Loucy (cell line): ENCODE data around the gene PDZRN3.

Experiments used
- H2AFZ ChIP-seq: fragments of 200-600 bp; sonication (generic); 2 replicates; pipeline ENCODE4 v1.6.0; 2016; ENCODE audit warnings: antibody characterized with exemption, mild to moderate bottlenecking, low read length, moderate library complexity
- H3F3A ChIP-seq: fragments of 200-600 bp; 2 replicates; pipeline ENCODE4 v1.6.0; 2016; ENCODE audit warnings: antibody characterized with exemption, low read depth, mild to moderate bottlenecking
- H3K27me3 ChIP-seq: fragments of 200-600 bp; sonication (generic); 2 replicates; pipeline ENCODE4 v1.6.1; 2014; ENCODE audit warnings: low read length, mild to moderate bottlenecking; ENCODE audit not compliant: insufficient read depth, poor library complexity, severe bottlenecking
- H3K36me3 ChIP-seq: fragments of 200-600 bp; sonication (generic); 2 replicates; pipeline ENCODE4 v1.6.1; 2016; ENCODE audit warnings: low read length; ENCODE audit not compliant: insufficient read depth
- H3K4me1 ChIP-seq: fragments of 200-600 bp; sonication (generic); 2 replicates; pipeline ENCODE4 v1.5.1; 2014; ENCODE audit warnings: low read length, mild to moderate bottlenecking; ENCODE audit not compliant: insufficient read depth, poor library complexity, severe bottlenecking
- H3K4me2 ChIP-seq: fragments of 200-600 bp; sonication (generic); 2 replicates; pipeline ENCODE4 v1.6.0; 2014; ENCODE audit warnings: antibody characterized with exemption, low read length, low read depth, mild to moderate bottlenecking; ENCODE audit not compliant: poor library complexity, severe bottlenecking
- H3K4me3 ChIP-seq: fragments of 200-600 bp; sonication (generic); 2 replicates; pipeline ENCODE4 v1.5.1; 2014; ENCODE audit warnings: low read length, mild to moderate bottlenecking, mixed read lengths; ENCODE audit not compliant: poor library complexity, severe bottlenecking
- H3K79me2 ChIP-seq: fragments of 200-600 bp; sonication (generic); 2 replicates; pipeline ENCODE4 v1.6.1; 2014; ENCODE audit warnings: low read length; ENCODE audit not compliant: insufficient read depth
- H3K9ac ChIP-seq: fragments of 200-600 bp; sonication (generic); 2 replicates; pipeline ENCODE4 v1.6.0; 2014; ENCODE audit warnings: mild to moderate bottlenecking, low read depth, low read length, moderate library complexity; ENCODE audit not compliant: poor library complexity, severe bottlenecking
- H3K9me2 ChIP-seq: fragments of 200-600 bp; sonication (generic); replicated peaks from 2 replicates; pipeline ENCODE4 v1.6.1; 2016; ENCODE audit warnings: low read depth, low read length, mixed read lengths
- H3K9me3 ChIP-seq: fragments of 200-600 bp; sonication (generic); 2 replicates; pipeline ENCODE4 v1.6.1; 2014; ENCODE audit warnings: mild to moderate bottlenecking, antibody characterized with exemption, low read length, low read depth; ENCODE audit not compliant: insufficient read depth
- H4K20me1 ChIP-seq: fragments of 200-600 bp; sonication (generic); 2 replicates; pipeline ENCODE4 v1.6.0; 2014; ENCODE audit warnings: antibody characterized with exemption, low read length, mild to moderate bottlenecking; ENCODE audit not compliant: insufficient read depth, poor library complexity, severe bottlenecking
- CTCF ChIP-seq: fragments of 200-600 bp; sonication (generic); conservative IDR thresholded peaks from 2 replicates; pipeline ENCODE4 v1.5.1; 2014; ENCODE audit warnings: mild to moderate bottlenecking, antibody characterized with exemption, low read length
- EZH2phosphoT487 ChIP-seq: fragments of 200-600 bp; IDR thresholded peaks from 2 replicates; pipeline ENCODE4 v1.6.1; 2018; ENCODE audit warnings: antibody characterized with exemption, mild to moderate bottlenecking, moderate library complexity, borderline replicate concordance

The PDZRN3 gene

GRCh38 chr3:73349657-73350056, 275.1 kb downstream of the PDZRN3 start:
- Histone ChIP-seq H3K27me3 (no peaks in the 10 kb centered on the region), H3K4me1 (peaks cover 14% of the 10 kb centered on the region)
- TF ChIP-seq CTCF = no peak
- TF ChIP-seq EZH2phosphoT487 = no peak

GRCh38 chr3:73342077-73342476, 282.7 kb downstream of the PDZRN3 start:
- H3K4me2 ChIP-seq = peak overlapping the region; percentile 16
- H3K9ac ChIP-seq = no peak overlapping the region
- no peak overlapping the region for H3K4me3 ChIP-seq
- H3K9me3 ChIP-seq = no peaks in the 10 kb centered on the region
- H3K27me3 ChIP-seq = no peaks in the 10 kb centered on the region
- TF ChIP-seq CTCF (no peak), EZH2phosphoT487 (no peak)
- H3K9me2 ChIP-seq = no peaks in the 10 kb centered on the region
- no peaks in the 10 kb centered on the region for H3F3A ChIP-seq
- peaks cover 21% of the 10 kb centered on the region for H3K4me1 ChIP-seq
- no peaks in the 10 kb centered on the region for H4K20me1 ChIP-seq
- no peaks in the 10 kb centered on the region for H3K36me3 ChIP-seq
- H3K79me2 ChIP-seq = no peaks in the 10 kb centered on the region
- no peak overlapping the region for H2AFZ ChIP-seq

More at GRCh38 chr3:73349657-73350056, 275.1 kb downstream of the PDZRN3 start:
- Histone ChIP-seq H3K9ac (no peak overlapping the region), H3K9me2 (no peaks in the 10 kb centered on the region), H3K79me2 (no peaks in the 10 kb centered on the region), H3K4me3 (no peak overlapping the region), H3F3A (no peaks in the 10 kb centered on the region), H4K20me1 (no peaks in the 10 kb centered on the region), H2AFZ (no peak overlapping the region), H3K9me3 (no peaks in the 10 kb centered on the region), H3K4me2 (no peak overlapping the region), H3K36me3 (no peaks in the 10 kb centered on the region)

GRCh38 chr3:73341272-73341935, 283.3 kb downstream of the PDZRN3 start:
- Histone ChIP-seq H3K36me3 (no peaks in the 10 kb centered on the region), H3K4me2 (peak overlapping the region; percentile 16)
- TF ChIP-seq CTCF (no peak), EZH2phosphoT487 (no peak)

More at GRCh38 chr3:73341272-73341935, 283.3 kb downstream of the PDZRN3 start:
- Histone ChIP-seq H4K20me1 (no peaks in the 10 kb centered on the region), H3K4me3 (no peak overlapping the region), H3F3A (no peaks in the 10 kb centered on the region), H3K9me2 (no peaks in the 10 kb centered on the region), H3K9ac (no peak overlapping the region), H3K79me2 (no peaks in the 10 kb centered on the region), H2AFZ (no peak overlapping the region; the same call in 1 of the 2 replicates), H3K9me3 (no peaks in the 10 kb centered on the region), H3K4me1 (peaks cover 15% of the 10 kb centered on the region), H3K27me3 (no peaks in the 10 kb centered on the region)
